K562 (cell line): ENCODE results near the gene GMDS.

ENCODE experiments used
- DMBX1 ChIP-seq: fragments of 250-450 bp; sonication (Bioruptor Pico); IDR thresholded peaks from 2 replicates; pipeline ENCODE4 v1.8.0; 2022; ENCODE audit warnings: inconsistent platforms, mild to moderate bottlenecking, moderate library complexity, borderline replicate concordance
- EZH2 ChIP-seq: IDR thresholded peaks from 2 replicates; pipeline ENCODE4 v1.6.1; 2012; ENCODE audit warnings: low read depth, mild to moderate bottlenecking, inconsistent platforms, low read length, borderline replicate concordance
- HNRNPK ChIP-seq: fragments of 200-400 bp; formaldehyde crosslinking; IDR thresholded peaks from one replicate; pipeline ENCODE4 v1.6.1; 2018; ENCODE audit warnings: mild to moderate bottlenecking, low read depth, low read length; ENCODE audit not compliant: poor library complexity, severe bottlenecking
- RBBP5 ChIP-seq: fragments of 200-600 bp; sonication (generic); IDR thresholded peaks from 2 replicates; pipeline ENCODE4 v1.6.1; 2012; ENCODE audit warnings: borderline replicate concordance, mild to moderate bottlenecking, low read length, control low read depth, inconsistent platforms; ENCODE audit not compliant: insufficient read depth, poor library complexity, severe bottlenecking
- RBFOX2 ChIP-seq: fragments of 200-400 bp; formaldehyde crosslinking; IDR thresholded peaks from 2 replicates; pipeline ENCODE4 v1.6.1; 2017; ENCODE audit warnings: low read depth, mild to moderate bottlenecking, low read length, moderate library complexity
- TCF7L2 ChIP-seq: fragments of 150-350 bp; IDR thresholded peaks from 2 replicates; pipeline ENCODE4 v1.6.1; 2016; ENCODE audit warnings: low read depth, mild to moderate bottlenecking, low read length, moderate library complexity
- ZKSCAN1 ChIP-seq: fragments of 150-350 bp; IDR thresholded peaks from 2 replicates; pipeline ENCODE4 v1.6.1; 2016; ENCODE audit warnings: low read depth, low read length
- ZNF174 ChIP-seq: fragments of 250-450 bp; sonication (Bioruptor Pico); IDR thresholded peaks from 2 replicates; pipeline ENCODE4 v1.4.0; 2020; ENCODE audit warnings: mild to moderate bottlenecking
- TF ChIP-seq, protein P1 (sequence below): sonication (generic); formaldehyde crosslinking; IDR thresholded peaks from 2 replicates; pipeline ENCODE4 v1.9.0; 2022; ENCODE audit warnings: mild to moderate bottlenecking, missing genetic modification reagents
- TF ChIP-seq, protein P2 (sequence below): sonication (generic); IDR thresholded peaks from 2 replicates; pipeline ENCODE4 v1.6.1; 2016
- TF ChIP-seq, protein P3 (sequence below): fragments of 250-450 bp; sonication (Bioruptor Pico); IDR thresholded peaks from 2 replicates; pipeline ENCODE4 v1.8.0; 2022; ENCODE audit warnings: moderate library complexity, mild to moderate bottlenecking, inconsistent platforms

DNA sequence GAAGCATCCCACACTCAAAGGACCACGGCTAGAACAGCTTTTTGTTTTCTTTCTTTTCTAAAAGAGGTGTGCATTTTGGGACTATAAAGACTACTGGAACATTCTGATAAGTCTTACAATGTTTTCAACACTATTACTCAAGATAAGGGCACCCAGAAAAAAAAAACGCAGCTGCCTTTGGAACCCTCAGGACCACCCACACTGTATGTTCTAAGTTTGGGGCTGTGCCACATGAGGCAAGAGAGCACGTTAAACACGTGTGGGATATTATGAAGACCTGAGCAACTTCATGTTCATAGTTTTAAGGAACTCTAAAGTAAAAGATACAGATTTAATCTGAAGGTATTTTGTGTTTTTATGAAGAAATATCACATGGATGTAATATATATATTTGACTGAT, 431.1 kb downstream of the GMDS start:
- TF ChIP-seq, protein P1, sequence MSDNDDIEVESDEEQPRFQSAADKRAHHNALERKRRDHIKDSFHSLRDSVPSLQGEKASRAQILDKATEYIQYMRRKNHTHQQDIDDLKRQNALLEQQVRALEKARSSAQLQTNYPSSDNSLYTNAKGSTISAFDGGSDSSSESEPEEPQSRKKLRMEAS (CRISPR knock-in tag): no peak
- TF ChIP-seq DMBX1 (CRISPR knock-in tag): no peak
- no peak for TF ChIP-seq TCF7L2
- TF ChIP-seq ZNF174: no peak
- TF ChIP-seq EZH2: no peak
- no peak for TF ChIP-seq ZKSCAN1
- TF ChIP-seq RBFOX2: no peak
- TF ChIP-seq, protein P2, sequence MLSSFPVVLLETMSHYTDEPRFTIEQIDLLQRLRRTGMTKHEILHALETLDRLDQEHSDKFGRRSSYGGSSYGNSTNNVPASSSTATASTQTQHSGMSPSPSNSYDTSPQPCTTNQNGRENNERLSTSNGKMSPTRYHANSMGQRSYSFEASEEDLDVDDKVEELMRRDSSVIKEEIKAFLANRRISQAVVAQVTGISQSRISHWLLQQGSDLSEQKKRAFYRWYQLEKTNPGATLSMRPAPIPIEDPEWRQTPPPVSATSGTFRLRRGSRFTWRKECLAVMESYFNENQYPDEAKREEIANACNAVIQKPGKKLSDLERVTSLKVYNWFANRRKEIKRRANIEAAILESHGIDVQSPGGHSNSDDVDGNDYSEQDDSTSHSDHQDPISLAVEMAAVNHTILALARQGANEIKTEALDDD: no peak
- TF ChIP-seq RBBP5: no peak
- TF ChIP-seq, protein P3, sequence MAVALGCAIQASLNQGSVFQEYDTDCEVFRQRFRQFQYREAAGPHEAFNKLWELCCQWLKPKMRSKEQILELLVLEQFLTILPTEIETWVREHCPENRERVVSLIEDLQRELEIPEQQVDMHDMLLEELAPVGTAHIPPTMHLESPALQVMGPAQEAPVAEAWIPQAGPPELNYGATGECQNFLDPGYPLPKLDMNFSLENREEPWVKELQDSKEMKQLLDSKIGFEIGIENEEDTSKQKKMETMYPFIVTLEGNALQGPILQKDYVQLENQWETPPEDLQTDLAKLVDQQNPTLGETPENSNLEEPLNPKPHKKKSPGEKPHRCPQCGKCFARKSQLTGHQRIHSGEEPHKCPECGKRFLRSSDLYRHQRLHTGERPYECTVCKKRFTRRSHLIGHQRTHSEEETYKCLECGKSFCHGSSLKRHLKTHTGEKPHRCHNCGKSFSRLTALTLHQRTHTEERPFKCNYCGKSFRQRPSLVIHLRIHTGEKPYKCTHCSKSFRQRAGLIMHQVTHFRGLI (CRISPR knock-in tag): no peak
- no peak for TF ChIP-seq HNRNPK
